Kidney tubule cell (primary cell): Measurements from ENCODE around the gene OTUB1.

Experiments
- DNase-seq: peaks from one replicate; pipeline ENCODE4 v3.0.0-alpha.2; 2018; ENCODE audit warnings: low spot score

OTUB1 gene

DNA sequence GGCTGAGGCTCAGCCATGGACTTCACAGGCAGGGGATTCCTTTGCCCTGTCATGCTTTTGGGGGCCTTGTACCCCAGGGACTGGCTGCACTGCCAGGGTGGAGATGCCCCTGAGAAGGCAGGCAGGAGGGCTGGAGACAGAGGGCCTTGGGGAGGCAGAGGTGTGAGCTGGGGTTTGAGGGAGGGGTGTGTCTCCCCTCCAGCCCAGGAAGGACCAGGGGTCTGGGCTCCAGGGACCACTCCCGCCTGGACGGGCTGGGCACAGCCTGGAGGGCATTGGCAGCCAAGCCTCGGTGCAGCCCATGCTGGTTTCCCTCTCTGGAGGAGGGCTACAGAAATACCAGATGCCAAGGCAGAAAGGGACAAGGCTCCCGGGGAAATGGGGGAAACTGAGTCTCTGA lies 19.5 kb downstream of the OTUB1 start:
- no peak for DNase-seq

GRCh38 chr11:64006398-64006797 lies 20.2 kb downstream of the OTUB1 start:
- DNase-seq, result no peak

GRCh38 chr11:64007160-64007628 lies 21.0 kb downstream of the OTUB1 start:
- DNase-seq, result peak; percentile 33

DNA sequence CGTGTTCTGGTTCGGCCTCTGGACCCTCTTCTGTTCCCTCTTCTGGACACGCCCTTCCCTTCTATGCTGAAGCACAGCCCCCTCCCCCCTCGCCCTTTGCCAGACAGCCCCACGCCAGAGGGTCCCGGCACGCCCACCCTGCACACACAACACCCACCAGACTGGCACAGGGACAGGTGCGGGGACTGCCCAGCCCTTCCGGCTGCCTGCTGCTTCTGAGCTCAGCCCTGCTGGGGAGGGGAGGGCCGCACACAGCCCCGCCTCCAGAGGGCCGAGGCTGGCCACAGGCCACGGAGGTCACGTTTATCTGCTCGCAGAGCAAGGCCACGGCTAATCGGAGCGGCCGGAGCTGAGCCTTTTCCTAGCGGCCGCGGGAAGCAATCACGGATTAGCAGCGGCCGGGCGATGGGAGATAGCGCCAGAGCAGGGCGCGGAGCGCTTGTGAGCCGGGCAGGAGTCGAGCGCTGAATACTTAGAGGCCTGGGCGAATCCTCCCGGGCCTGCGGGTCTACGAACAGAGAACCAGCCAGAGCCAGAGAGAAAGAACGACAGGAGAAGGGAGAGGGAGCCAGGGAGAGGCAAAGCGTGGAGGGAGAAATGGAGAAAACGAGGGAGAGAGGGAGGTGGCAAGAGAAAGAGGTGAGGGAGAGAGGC lies 21.5 kb downstream of the OTUB1 start:
- peak; percentile 42 for DNase-seq

- DNase-seq, result no peak
Measured at GRCh38 chr11:64008283-64008913, 22.2 kb downstream of the OTUB1 start.

- DNase-seq, result no peak
Measured at GRCh38 chr11:64008914-64009633, 22.8 kb downstream of the OTUB1 start.

- DNase-seq, result no peak
Measured at GRCh38 chr11:64009710-64010109, 23.5 kb downstream of the OTUB1 start.

DNA sequence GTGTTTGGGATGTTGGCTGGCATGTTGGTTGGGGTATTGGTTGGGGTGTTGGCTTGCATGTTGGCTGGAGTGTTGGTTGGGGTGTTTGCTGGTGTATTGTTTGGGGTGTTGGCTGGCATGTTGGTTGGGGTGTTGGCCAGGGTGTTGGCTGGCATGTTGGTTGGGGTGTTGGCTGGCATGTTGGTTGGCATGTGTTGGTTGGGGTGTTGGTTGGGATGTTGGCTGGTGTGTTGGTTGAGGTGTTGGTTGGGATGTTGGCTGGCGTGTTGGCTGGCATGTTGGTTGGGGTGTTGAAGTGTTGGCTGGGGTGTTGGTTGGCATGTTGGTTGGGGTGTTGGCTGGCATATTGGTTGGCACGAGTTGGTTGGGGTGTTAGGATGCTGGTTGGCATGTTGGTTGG lies 24.5 kb downstream of the OTUB1 start:
- no peak for DNase-seq

DNA sequence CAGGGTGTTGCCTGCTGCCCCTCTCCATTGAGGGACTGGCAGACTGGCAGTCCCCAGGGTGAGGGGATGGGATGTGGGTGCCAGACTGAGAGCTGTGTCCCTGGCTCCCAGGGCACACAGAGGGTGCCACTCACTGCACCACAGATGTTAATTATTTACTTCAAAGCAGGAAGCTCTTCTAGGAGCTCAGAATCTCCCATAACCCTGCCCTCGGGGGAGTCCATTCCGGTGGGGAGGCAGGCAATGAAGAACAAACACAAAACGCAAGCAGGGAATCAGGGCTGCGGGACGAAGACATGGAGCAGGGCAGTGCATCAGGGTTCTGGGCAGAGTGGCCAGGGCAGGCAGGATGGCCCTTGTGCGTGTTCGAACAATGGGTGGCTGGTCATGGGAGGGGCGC lies 25.1 kb downstream of the OTUB1 start:
- DNase-seq, result peak; percentile 46

DNA sequence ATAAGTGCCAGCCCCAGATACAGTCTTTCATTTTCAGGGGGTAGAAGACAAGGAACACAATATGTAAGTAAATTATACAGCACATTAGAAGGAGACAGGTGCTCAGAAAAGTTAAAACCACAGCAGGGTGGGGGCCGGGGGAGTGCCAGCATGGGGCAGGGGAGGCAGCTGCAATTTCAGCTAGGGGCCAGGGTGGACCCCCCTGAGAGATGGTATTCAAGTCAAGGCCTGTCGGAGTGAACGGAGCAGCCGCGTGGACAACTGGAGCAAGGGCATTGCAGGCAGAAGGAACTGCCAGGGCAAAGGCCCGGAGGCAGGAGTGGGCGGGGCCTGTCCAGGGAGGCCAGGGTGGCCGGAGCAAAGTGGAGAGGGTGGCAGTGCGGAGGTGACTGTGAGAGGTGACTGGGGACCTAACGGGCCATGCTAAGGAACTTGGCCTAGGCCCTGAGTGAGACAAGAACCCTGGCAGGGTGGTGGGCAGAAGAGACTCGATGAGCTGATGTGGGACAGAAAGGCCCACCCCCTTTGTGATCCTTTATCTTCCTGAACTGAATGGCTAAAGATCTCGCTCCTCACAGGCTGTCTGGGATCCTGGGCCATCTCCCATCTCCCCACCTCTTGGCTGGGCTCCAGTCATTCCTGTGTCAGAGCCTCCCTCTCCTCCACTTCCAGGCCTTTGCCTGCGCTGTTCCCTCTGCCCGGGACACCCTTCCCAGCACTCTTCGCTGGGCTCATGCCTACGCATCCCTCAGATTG lies 27.1 kb downstream of the OTUB1 start:
- DNase-seq, result no peak

GRCh38 chr11:64014356-64014755 lies 28.1 kb downstream of the OTUB1 start:
- DNase-seq, result no peak

DNA sequence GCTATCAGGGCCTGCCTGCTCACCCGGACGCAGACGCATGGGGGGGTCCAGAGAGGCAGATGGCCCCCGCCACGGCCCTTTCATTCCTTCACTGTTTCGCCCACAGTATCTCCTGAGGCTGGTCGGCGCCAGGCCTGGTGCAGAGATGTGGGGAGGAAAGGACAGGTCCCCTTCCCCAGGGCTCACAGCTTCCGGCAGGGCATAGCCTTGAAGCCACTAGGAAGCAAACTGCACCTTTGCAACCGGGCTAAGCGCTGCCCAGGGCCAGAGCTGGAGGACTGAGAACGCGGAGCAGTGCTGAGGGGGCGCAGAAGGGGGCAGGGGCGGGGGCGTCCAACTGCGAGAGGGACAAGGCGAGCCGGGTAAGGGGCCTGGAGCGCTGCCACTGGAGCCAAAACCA lies 29.3 kb downstream of the OTUB1 start:
- DNase-seq, result no peak

- DNase-seq, result no peak
Measured at GRCh38 chr11:64015935-64016845, 30.0 kb downstream of the OTUB1 start.

DNA sequence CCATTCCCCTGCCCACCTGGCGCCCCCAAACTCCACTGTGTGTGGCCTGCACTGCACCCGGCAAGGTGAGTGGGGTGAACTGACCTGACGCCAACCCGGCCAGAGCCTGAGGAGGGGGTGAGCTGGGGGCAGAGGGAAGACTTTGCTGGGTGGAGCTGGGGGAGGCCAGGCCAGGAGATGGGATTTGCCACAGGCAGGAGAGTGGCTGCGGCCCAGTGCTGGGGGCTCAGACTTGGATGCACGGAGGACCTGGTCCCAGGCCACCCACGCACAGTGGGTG lies 31.6 kb downstream of the OTUB1 start:
- no peak for DNase-seq

GRCh38 chr11:64018310-64018709 lies 32.1 kb downstream of the OTUB1 start:
- no peak for DNase-seq

DNA sequence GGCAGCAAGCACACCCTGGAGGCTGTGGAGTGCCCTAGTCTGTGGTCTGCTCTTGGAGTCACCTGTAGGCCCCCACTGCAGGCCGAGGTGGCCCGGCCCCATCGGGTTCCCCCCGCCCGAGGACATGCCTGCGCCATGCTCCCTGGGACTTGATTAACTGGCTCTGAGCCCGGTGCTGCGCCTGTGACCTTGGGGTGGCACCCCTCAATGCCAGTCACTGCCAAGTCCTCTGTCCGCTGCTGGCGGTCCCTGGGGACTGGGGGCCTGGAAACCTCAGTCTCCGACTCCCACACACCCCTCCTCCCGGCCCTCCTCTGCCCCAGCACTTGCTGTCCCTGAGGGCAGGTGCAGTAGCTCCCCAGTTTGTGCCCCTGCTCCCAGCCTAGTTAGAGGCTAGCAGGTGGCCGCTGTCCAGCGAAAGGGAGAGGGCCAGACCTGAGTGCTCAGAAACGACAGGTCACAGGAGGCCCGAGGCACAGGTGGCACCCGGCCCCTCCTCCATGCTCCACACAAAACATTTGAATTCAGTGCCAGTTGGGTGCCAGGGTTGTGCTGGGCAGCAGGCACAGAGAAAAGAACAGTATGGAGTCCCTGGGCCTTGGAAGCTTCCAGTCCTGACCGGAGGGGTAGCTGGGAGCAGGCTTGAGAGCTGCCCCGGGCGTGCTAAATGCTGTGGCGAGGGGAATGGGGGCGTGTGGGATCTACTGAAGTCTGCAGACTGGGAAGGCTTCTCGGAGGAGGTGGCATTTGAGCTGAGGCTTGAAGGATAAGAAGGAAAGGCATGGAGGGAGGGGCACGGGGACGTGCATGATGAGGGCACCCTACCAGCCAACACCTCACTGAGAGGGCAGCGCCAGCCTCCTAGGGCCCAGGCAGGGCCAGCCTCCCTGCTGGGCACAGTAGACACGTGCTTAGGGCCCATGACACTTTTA lies 33.1 kb downstream of the OTUB1 start:
- DNase-seq, result no peak

DNA sequence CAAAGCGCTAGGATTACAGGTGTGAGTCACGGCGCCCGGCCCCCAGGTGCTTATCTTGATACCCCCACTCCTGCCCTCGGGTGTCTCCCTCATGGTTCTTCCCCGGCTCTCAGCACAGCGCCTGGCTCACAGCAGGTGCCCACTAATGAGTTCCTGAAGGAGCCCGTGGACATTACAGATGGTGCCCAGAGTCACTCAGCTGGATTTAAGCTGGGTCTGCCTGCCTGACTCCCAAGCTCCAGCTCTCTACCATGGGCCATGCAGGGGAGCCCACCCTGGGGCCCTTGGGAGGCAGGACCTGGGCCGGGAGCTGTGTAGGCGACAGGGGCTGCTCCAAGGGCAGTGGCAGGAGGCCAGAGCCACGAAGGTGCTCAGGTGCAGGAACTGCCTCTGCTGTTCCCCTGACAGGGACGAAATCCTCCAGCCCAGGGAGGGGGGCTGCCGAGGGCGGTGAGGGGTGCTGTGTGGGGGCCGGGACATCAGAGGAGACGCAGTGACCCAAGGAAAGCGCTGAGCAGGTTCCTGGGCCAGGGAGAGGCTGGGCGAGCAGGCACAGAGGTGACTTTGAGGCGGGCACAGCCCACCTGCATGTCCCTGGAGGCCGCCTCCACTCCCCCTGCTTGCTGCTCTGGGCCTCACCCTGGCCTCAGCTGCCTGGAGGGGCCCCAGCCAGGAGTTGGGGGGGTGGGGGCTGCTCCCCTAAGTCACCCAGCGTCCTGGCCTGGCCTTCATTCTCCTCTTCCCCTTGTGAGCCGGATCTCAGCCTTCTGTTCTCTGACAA lies 34.9 kb downstream of the OTUB1 start:
- DNase-seq, result no peak

GRCh38 chr11:64021757-64022093 lies 35.5 kb downstream of the OTUB1 start:
- no peak for DNase-seq

- DNase-seq, result no peak
Measured at GRCh38 chr11:64022125-64022784, 36.0 kb downstream of the OTUB1 start.
